K562 (cell line): ENCODE results near the gene ABHD10. TPM values are rescaled to one million over a fixed set of nuclear protein-coding genes. Genes with fewer than 3 reads are reported as not detected.

Source experiments
- ATAC-seq: fragments of 200-7000 bp; cut with Tn5 transposase; 3 replicates; pipeline ENCODE4 v1.9.1; 2020; ENCODE audit warnings: moderate library complexity
- BruUV-seq: library from RNA; stranded (reverse); fragments of 400-500 nt; replicated peaks from 2 replicates; lab custom pipeline; 2021; lab: Mats Ljungman, UMichigan
- CTCF ChIA-PET: fragments of 300-600 bp; formaldehyde crosslinking; extraction: SDS; loops from one replicate; lab custom pipeline; 2021; ENCODE audit warnings: low intra/inter-chr PET ratio; lab: Yijun Ruan, JAX
- POLR2A ChIA-PET: fragments of 300-600, 350-650 bp; sonication (Branson Sonifier 250); formaldehyde crosslinking; extraction: SDS; loops from one replicate; lab custom pipeline; 2021; ENCODE audit warnings: antibody characterized with exemption, inconsistent platforms; lab: Yijun Ruan, JAX
- DNase-seq, 4 experiments: peaks; one replicate each; pipeline versions ENCODE4 v3.0.0 to v3.0.0-alpha.2; 2011 to 2018; ENCODE audit warnings: low spot score in 3 of 4, mixed read lengths in 3 of 4; ENCODE audit errors: extremely low read depth in 1 of 4
- FAIRE-seq: peaks from 2 replicates; lab custom pipeline; 2011; peaks lifted over from hg19 to GRCh38; lab: Jason Lieb, UNC
- H2AFZ ChIP-seq: 2 replicates; pipeline ENCODE4 v1.6.0; 2011; ENCODE audit warnings: low read depth, low read length, control low read depth, inconsistent platforms
- H3K27ac ChIP-seq: fragments of 200-600 bp; 3 replicates; pipeline ENCODE4 v1.8.0; 2011; ENCODE audit warnings: low read depth, mild to moderate bottlenecking, control low read depth, inconsistent platforms, low read length, moderate library complexity, mixed read lengths; ENCODE audit errors: extremely low read depth
- H3K27me3 ChIP-seq, 2 experiments: fragments of 300-600 bp in 1 of 2; 2 replicates in 1 of 2; 3 replicates in 1 of 2; pipeline versions ENCODE4 v1.6.0 to v1.8.0; 2011; ENCODE audit warnings: inconsistent platforms in 2 of 2, low read length in 2 of 2, mild to moderate bottlenecking in 1 of 2, mixed read lengths in 1 of 2, moderate library complexity in 1 of 2; ENCODE audit not compliant: control insufficient read depth in 2 of 2, insufficient read depth in 2 of 2
- H3K36me3 ChIP-seq: fragments of 300-600 bp; 3 replicates; pipeline ENCODE4 v1.8.0; 2011; ENCODE audit warnings: mild to moderate bottlenecking, low read length, inconsistent platforms; ENCODE audit not compliant: control insufficient read depth, insufficient read depth
- H3K4me1 ChIP-seq, 2 experiments: fragments of 200-600 bp in 1 of 2; replicated peaks in 1 of 2; 2 replicates in 1 of 2; 3 replicates in 1 of 2; pipeline versions ENCODE4 v1.5.1 to v1.8.0; 2011; ENCODE audit warnings: inconsistent platforms in 2 of 2, low read length in 2 of 2, mild to moderate bottlenecking in 1 of 2, mixed read lengths in 1 of 2, moderate library complexity in 1 of 2; ENCODE audit not compliant: control insufficient read depth in 2 of 2, insufficient read depth in 2 of 2
- H3K4me2 ChIP-seq: 2 replicates; pipeline ENCODE4 v1.6.1; 2011; ENCODE audit warnings: low read length, control low read depth, inconsistent platforms, mixed read lengths; ENCODE audit not compliant: insufficient read depth
- H3K4me3 ChIP-seq: fragments of 200-600 bp; sonication (generic), shearing (Covaris generic); 2 replicates; pipeline ENCODE4 v1.5.1; 2016; ENCODE audit warnings: control low read depth, inconsistent platforms
- H3K79me2 ChIP-seq: fragments of 200-600 bp; 3 replicates; pipeline ENCODE4 v1.8.0; 2011; ENCODE audit warnings: low read length, inconsistent platforms; ENCODE audit not compliant: control insufficient read depth, insufficient read depth
- H3K9ac ChIP-seq, 2 experiments: 2 replicates each; pipeline versions ENCODE4 v1.6.0 to v1.6.1; 2011; ENCODE audit warnings: low read depth in 2 of 2, low read length in 2 of 2, control low read depth in 1 of 2, inconsistent platforms in 1 of 2, mild to moderate bottlenecking in 1 of 2, mixed read lengths in 1 of 2; ENCODE audit not compliant: insufficient read depth in 1 of 2
- H3K9me1 ChIP-seq: one replicate; pipeline ENCODE4 v1.6.0; 2011; ENCODE audit warnings: inconsistent platforms, mild to moderate bottlenecking, low read length, moderate library complexity; ENCODE audit not compliant: control insufficient read depth, insufficient read depth
- H3K9me3 ChIP-seq: replicated peaks from 2 replicates; pipeline ENCODE4 v1.5.1; 2011; ENCODE audit warnings: low read depth, low read length, inconsistent platforms; ENCODE audit not compliant: control insufficient read depth, insufficient read depth
- H4K20me1 ChIP-seq: replicated peaks from 2 replicates; pipeline ENCODE4 v1.6.1; 2011; ENCODE audit warnings: low read length, inconsistent platforms, mixed read lengths; ENCODE audit not compliant: control insufficient read depth, insufficient read depth
- NRF1 ChIP-seq, 2 experiments: fragments of 450-650 bp; IDR thresholded peaks in 1 of 2; conservative IDR thresholded peaks in 1 of 2; 2 replicates each; pipeline ENCODE4 v1.6.1; 2014; ENCODE audit warnings: mild to moderate bottlenecking in 2 of 2
- RAD21 ChIP-seq, 2 experiments: fragments of 250-450 bp in 1 of 2; fragments of 450-650 bp in 1 of 2; sonication (Bioruptor Pico) in 1 of 2; formaldehyde crosslinking in 1 of 2; IDR thresholded peaks in 1 of 2; conservative IDR thresholded peaks in 1 of 2; 2 replicates each; pipeline versions ENCODE4 v1.4.0 to v1.8.0; 2020 to 2022; ENCODE audit warnings: mild to moderate bottlenecking in 2 of 2, moderate library complexity in 1 of 2
- WGBS: fragments of 100-300 bp; shearing (Covaris generic); methylation state at CpG from one replicate; pipeline ENCODE4 v1.1.6; 2016; ENCODE audit warnings: low coverage, mixed read lengths; ENCODE audit not compliant: insufficient coverage; ENCODE audit errors: missing lambda C conversion rate; 5-methylcytosine and 5-hydroxymethylcytosine counted together
- in situ Hi-C: fragments of 300-500 bp; cut with MboI; formaldehyde crosslinking; loops from 4 replicates; pipeline ENCODE4 v1.15.0; 2018; ENCODE audit warnings: inconsistent platforms, mixed read lengths
- intact Hi-C: fragments of 100-400 bp; cut with micrococcal nuclease; formaldehyde crosslinking; loops from 2 replicates; pipeline ENCODE4 v1.14.2; 2022
- polyA plus RNA-seq, 8 experiments: library from polyadenylated mRNA; depleted of rRNA in 4 of 8; stranded (reverse) in 5 of 8; unstranded in 3 of 8; fragments of >200 nt; fragmentation: Nextera tagmentation in 2 of 8; fragmentation: Illumina TruSeq in 1 of 8; extraction: Ambion mirVana in 2 of 8; extraction: Trizol in 1 of 8; gene quantifications; 2 replicates each; pipeline versions ENCODE4 v1.2.1 to v1.2.3, GENCODE V29; 2011 to 2014; ENCODE audit warnings: inconsistent platforms in 1 of 8, missing spikeins in 1 of 8
- total RNA-seq, 7 experiments: library from RNA; depleted of rRNA in 6 of 7; stranded (reverse); fragments of >200 nt in 6 of 7; fragmentation: Illumina TruSeq in 2 of 7; extraction: Trizol in 2 of 7; gene quantifications; 2 replicates each; pipeline versions ENCODE4 v1.2.1 to v1.2.3, GENCODE V29; 2011 to 2021; ENCODE audit warnings: low replicate concordance in 1 of 7
- TF ChIP-seq, protein P1 (sequence below), 3 experiments: IDR thresholded peaks in 2 of 3; conservative IDR thresholded peaks in 1 of 3; 2 replicates each; pipeline ENCODE4 v1.5.1; 2011 to 2012; ENCODE audit warnings: low read length in 3 of 3, mild to moderate bottlenecking in 3 of 3, control low read depth in 2 of 3, improper control_type of control experiment in 1 of 3, inconsistent platforms in 1 of 3, low read depth in 1 of 3, mixed read lengths in 1 of 3, moderate library complexity in 1 of 3; ENCODE audit not compliant: insufficient read depth in 2 of 3
- TF ChIP-seq, protein P2 (sequence below), 2 experiments: fragments of 450-650 bp; formaldehyde crosslinking in 1 of 2; IDR thresholded peaks; 2 replicates each; pipeline versions ENCODE4 v1.4.0 to v1.6.1; 2014 to 2020; ENCODE audit warnings: mild to moderate bottlenecking in 2 of 2, borderline replicate concordance in 1 of 2, low read depth in 1 of 2

ABHD10 gene
- total and polyA plus RNA-seq, 9 of the 15 experiments (the other 6 are each of a cell fraction or from before 2014, with no cell fraction given), result 6.1 to 29.5 (median 11.5) TPM

DNA sequence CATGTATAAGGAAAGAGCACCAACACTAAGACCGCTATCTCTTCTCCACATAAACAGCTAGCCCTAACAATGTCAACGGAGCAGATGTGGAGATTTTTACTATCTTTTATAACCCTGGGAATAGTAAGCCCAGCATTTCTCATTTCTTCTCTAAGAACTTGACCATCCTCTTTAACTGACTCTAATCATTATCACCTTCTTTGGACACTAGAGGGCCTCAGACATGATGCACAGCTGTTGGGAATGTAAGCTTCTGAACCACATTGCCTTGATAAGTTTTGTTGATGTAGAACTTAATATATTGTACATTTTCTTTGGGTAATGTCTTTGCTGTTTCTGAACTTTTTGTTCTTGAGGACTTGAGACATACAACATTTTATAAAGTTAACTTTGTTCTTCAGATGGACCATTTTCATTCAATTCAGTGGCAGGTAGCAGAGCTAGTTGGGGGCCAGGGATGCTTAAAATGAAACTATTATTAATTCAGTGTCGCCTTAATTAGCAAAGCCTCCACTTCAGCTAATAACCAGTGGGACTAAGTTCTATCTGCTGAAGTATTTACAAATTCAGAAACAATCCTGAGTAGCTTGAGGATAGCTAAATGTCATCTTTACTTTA lies 10.3 kb downstream of the ABHD10 start:
- Histone ChIP-seq H4K20me1 (no peaks in the 10 kb centered on the region), H3K9ac (no peak overlapping the region), H3K4me1 (no peaks in the 10 kb centered on the region), H3K27me3 (no peaks in the 10 kb centered on the region), H3K79me2 (no peaks in the 10 kb centered on the region), H3K9me3 (no peaks in the 10 kb centered on the region), H3K4me2 (no peak overlapping the region), H3K36me3 (peaks cover 21% of the 10 kb centered on the region), H3K4me3 (no peak overlapping the region), H3K9me1 (no peaks in the 10 kb centered on the region), H2AFZ (no peak overlapping the region), H3K27ac (no peak overlapping the region)
- TF ChIP-seq RAD21 (CRISPR knock-in tag; conservative IDR thresholded peaks at IDR 0.05 in 1 of 2, IDR thresholded peaks at IDR 0.05 in 1 of 2) (peak in 1 of 2 experiments; percentile 44; a peak in 1 of 4 replicates), NRF1 (conservative IDR thresholded peaks at IDR 0.05 in 1 of 2, IDR thresholded peaks at IDR 0.05 in 1 of 2) (no peak)
- TF ChIP-seq, protein P1, sequence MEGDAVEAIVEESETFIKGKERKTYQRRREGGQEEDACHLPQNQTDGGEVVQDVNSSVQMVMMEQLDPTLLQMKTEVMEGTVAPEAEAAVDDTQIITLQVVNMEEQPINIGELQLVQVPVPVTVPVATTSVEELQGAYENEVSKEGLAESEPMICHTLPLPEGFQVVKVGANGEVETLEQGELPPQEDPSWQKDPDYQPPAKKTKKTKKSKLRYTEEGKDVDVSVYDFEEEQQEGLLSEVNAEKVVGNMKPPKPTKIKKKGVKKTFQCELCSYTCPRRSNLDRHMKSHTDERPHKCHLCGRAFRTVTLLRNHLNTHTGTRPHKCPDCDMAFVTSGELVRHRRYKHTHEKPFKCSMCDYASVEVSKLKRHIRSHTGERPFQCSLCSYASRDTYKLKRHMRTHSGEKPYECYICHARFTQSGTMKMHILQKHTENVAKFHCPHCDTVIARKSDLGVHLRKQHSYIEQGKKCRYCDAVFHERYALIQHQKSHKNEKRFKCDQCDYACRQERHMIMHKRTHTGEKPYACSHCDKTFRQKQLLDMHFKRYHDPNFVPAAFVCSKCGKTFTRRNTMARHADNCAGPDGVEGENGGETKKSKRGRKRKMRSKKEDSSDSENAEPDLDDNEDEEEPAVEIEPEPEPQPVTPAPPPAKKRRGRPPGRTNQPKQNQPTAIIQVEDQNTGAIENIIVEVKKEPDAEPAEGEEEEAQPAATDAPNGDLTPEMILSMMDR (IDR thresholded peaks at IDR 0.05 in 2 of 3, conservative IDR thresholded peaks at IDR 0.05 in 1 of 3; ENCODE audit: insufficient read depth in 2 of 3, low read depth in 1 of 3, low read length in 3 of 3), result peak; percentile 28 to 57 (median 50); a peak in 4 of 6 replicates
- TF ChIP-seq, protein P2, sequence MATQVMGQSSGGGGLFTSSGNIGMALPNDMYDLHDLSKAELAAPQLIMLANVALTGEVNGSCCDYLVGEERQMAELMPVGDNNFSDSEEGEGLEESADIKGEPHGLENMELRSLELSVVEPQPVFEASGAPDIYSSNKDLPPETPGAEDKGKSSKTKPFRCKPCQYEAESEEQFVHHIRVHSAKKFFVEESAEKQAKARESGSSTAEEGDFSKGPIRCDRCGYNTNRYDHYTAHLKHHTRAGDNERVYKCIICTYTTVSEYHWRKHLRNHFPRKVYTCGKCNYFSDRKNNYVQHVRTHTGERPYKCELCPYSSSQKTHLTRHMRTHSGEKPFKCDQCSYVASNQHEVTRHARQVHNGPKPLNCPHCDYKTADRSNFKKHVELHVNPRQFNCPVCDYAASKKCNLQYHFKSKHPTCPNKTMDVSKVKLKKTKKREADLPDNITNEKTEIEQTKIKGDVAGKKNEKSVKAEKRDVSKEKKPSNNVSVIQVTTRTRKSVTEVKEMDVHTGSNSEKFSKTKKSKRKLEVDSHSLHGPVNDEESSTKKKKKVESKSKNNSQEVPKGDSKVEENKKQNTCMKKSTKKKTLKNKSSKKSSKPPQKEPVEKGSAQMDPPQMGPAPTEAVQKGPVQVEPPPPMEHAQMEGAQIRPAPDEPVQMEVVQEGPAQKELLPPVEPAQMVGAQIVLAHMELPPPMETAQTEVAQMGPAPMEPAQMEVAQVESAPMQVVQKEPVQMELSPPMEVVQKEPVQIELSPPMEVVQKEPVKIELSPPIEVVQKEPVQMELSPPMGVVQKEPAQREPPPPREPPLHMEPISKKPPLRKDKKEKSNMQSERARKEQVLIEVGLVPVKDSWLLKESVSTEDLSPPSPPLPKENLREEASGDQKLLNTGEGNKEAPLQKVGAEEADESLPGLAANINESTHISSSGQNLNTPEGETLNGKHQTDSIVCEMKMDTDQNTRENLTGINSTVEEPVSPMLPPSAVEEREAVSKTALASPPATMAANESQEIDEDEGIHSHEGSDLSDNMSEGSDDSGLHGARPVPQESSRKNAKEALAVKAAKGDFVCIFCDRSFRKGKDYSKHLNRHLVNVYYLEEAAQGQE (IDR thresholded peaks at IDR 0.05; ENCODE audit: borderline replicate concordance), result 0 out of 2 replicates have a peak, but pooled peaks have one; percentile 15
- TF ChIP-seq, protein P2 (CRISPR knock-in tag; IDR thresholded peaks at IDR 0.05; ENCODE audit: low read depth), result no peak
- 34% methylated on average over 3 of the region's 3 CpGs for WGBS
- in situ Hi-C loops (no loop called here), intact Hi-C loops (no loop called here)
- DNase-seq (peak in 3 of 4 experiments; percentile 10 to 48 (median 10)), FAIRE-seq (peak; percentile 58), ATAC-seq (peak; percentile 84)
- BruUV-seq, result no TSS peak
- ChIA-PET CTCF (no interaction called here), POLR2A (interaction anchor here (0.7 to 1.5 kb wide), 2 partner anchors 10 kb away, joined by 4 to 10 read pairs; partner anchors contain the start of genes ABHD10 and TAGLN3)
